Activated CD4-positive, alpha-beta T cell treated with anti-CD3 and anti-CD28 coated beads for 1 hour (primary cell): ENCODE results near the gene RRAS.

Experiments
- DNase-seq: peaks from one replicate; pipeline ENCODE4 v3.0.0-alpha.2; 2020

RRAS gene

GRCh38 chr19:49640113-49640898 is at the start of gene RRAS:
Gene RRAS (minus strand): TSS chr19:49640143. CDS start chr19:49640098, 45 bp downstream.
- peak; percentile 99 for DNase-seq

GRCh38 chr19:49689133-49690078 is 49.5 kb upstream of the RRAS start, which contains the start of gene ADM5:
Gene ADM5 (plus strand): TSS chr19:49689594. CDS start chr19:49689838, 244 bp downstream.
- DNase-seq: no peak

GRCh38 chr19:49688531-49689132 is 48.7 kb upstream of the RRAS start:
- no peak for DNase-seq

- DNase-seq: no peak
These were observed 47.8 kb upstream of the RRAS start for GRCh38 chr19:49687566-49688316.

- no peak for DNase-seq
These were observed 47.2 kb upstream of the RRAS start for GRCh38 chr19:49687150-49687549.

GRCh38 chr19:49686503-49687088 is 46.7 kb upstream of the RRAS start:
- DNase-seq: no peak

- DNase-seq: no peak
These were observed 45.9 kb upstream of the RRAS start for GRCh38 chr19:49685845-49686332.

- no peak for DNase-seq
These were observed 45.1 kb upstream of the RRAS start for GRCh38 chr19:49684983-49685553.

- DNase-seq: no peak
These were observed 44.5 kb upstream of the RRAS start for GRCh38 chr19:49684251-49684982.

GRCh38 chr19:49683814-49684250 is 43.9 kb upstream of the RRAS start:
- no peak for DNase-seq

- no peak for DNase-seq
These were observed 42.3 kb upstream of the RRAS start for GRCh38 chr19:49682274-49682673.

GRCh38 chr19:49681830-49682229 is 41.9 kb upstream of the RRAS start:
- no peak for DNase-seq

- peak; percentile 89 for DNase-seq
These were observed 40.7 kb upstream of the RRAS start for GRCh38 chr19:49680421-49681351.

- DNase-seq: no peak
These were observed 39.9 kb upstream of the RRAS start for GRCh38 chr19:49679771-49680413.

GRCh38 chr19:49678985-49679770 is 39.2 kb upstream of the RRAS start:
- DNase-seq: no peak

- peak; percentile 73 for DNase-seq
These were observed 38.1 kb upstream of the RRAS start for GRCh38 chr19:49677901-49678674.

- DNase-seq: peak; percentile 32
These were observed 37.4 kb upstream of the RRAS start, which contains the start of gene PRMT1 for GRCh38 chr19:49677231-49677900. Gene PRMT1 (plus strand): TSS chr19:49677271. CDS start chr19:49677281, 10 bp downstream.
